SK-N-SH (cell line): Measurements from ENCODE around the gene PRKCG. TPM values are rescaled to one million over a fixed set of nuclear protein-coding genes. Genes with fewer than 3 reads are reported as not detected.
A peak's percentile ranks its signal among the peaks of the same experiment; 100 is the strongest.

Experiments used
- CTCF ChIA-PET: fragments of 300-600, 350-600 bp; formaldehyde crosslinking; extraction: SDS; loops from one replicate; lab custom pipeline; 2021; lab: Yijun Ruan, JAX
- POLR2A ChIA-PET: fragments of 350-600 bp; sonication (Branson Sonifier 250); formaldehyde crosslinking; extraction: SDS; loops from one replicate; lab custom pipeline; 2020; ENCODE audit warnings: antibody characterized with exemption, inconsistent platforms; lab: Yijun Ruan, JAX
- DNase-seq: peaks from one replicate; pipeline ENCODE4 v3.0.0; 2012
- H2AFZ ChIP-seq: fragments of 200-600 bp; sonication (generic); 2 replicates; pipeline ENCODE4 v1.8.1; 2016; ENCODE audit warnings: antibody characterized with exemption, mild to moderate bottlenecking, low read depth
- H3F3A ChIP-seq: fragments of 200-600 bp; sonication (generic); replicated peaks from 2 replicates; pipeline ENCODE3; 2016; ENCODE audit warnings: antibody characterized with exemption, mild to moderate bottlenecking; ENCODE audit not compliant: insufficient read depth
- H3K27ac ChIP-seq, 2 experiments: fragments of 200-500 bp in 1 of 2; fragments of 200-600 bp in 1 of 2; sonication (Bioruptor generic) in 1 of 2; sonication (generic), shearing (Covaris generic) in 1 of 2; 2 replicates each; pipeline versions ENCODE4 v1.5.1 to v1.6.1; 2014 to 2016; ENCODE audit warnings: low read depth in 2 of 2, inconsistent platforms in 1 of 2, low read length in 1 of 2, mild to moderate bottlenecking in 1 of 2, mixed read lengths in 1 of 2
- H3K27me3 ChIP-seq: fragments of 200-600 bp; sonication (generic), shearing (Covaris generic); 2 replicates; pipeline ENCODE4 v1.6.1; 2016; ENCODE audit warnings: mixed run types; ENCODE audit not compliant: insufficient read depth
- H3K36me3 ChIP-seq, 2 experiments: fragments of 200-500 bp in 1 of 2; fragments of 200-600 bp in 1 of 2; sonication (Bioruptor generic) in 1 of 2; sonication (generic) in 1 of 2; replicated peaks in 1 of 2; 2 replicates each; pipeline versions ENCODE3 to v1.5.1; 2014 to 2016; ENCODE audit warnings: low read length in 1 of 2, mild to moderate bottlenecking in 1 of 2; ENCODE audit not compliant: insufficient read depth in 2 of 2, control insufficient read depth in 1 of 2
- H3K4me1 ChIP-seq, 2 experiments: fragments of 200-500 bp in 1 of 2; fragments of 200-600 bp in 1 of 2; sonication (Bioruptor generic) in 1 of 2; sonication (generic), shearing (Covaris generic) in 1 of 2; 2 replicates each; pipeline versions ENCODE4 v1.5.1 to v1.6.1; 2014 to 2016; ENCODE audit warnings: low read depth in 1 of 2, low read length in 1 of 2, mixed run types in 1 of 2; ENCODE audit not compliant: insufficient read depth in 2 of 2, control insufficient read depth in 1 of 2
- H3K4me2 ChIP-seq: fragments of 200-600 bp; sonication (generic), shearing (Covaris generic); 2 replicates; pipeline ENCODE4 v1.6.1; 2017; ENCODE audit warnings: mixed run types
- H3K4me3 ChIP-seq, 2 experiments: fragments of 200-500 bp in 1 of 2; fragments of 200-600 bp in 1 of 2; sonication (Bioruptor generic) in 1 of 2; sonication (generic), shearing (Covaris generic) in 1 of 2; 2 replicates each; pipeline versions ENCODE4 v1.5.1 to v1.8.1; 2014 to 2016; ENCODE audit warnings: low read depth in 2 of 2, inconsistent platforms in 1 of 2, low read length in 1 of 2, mild to moderate bottlenecking in 1 of 2, mixed read lengths in 1 of 2, moderate library complexity in 1 of 2
- H3K79me2 ChIP-seq: fragments of 200-600 bp; sonication (generic); 2 replicates; pipeline ENCODE4 v1.8.1; 2017; ENCODE audit warnings: mild to moderate bottlenecking; ENCODE audit not compliant: insufficient read depth
- H3K9ac ChIP-seq: fragments of 200-600 bp; sonication (generic); 2 replicates; pipeline ENCODE4 v1.6.1; 2017; ENCODE audit warnings: mixed run types
- H3K9me2 ChIP-seq: fragments of 200-600 bp; sonication (generic); 2 replicates; pipeline ENCODE4 v1.6.1; 2017; ENCODE audit warnings: mixed run types
- H3K9me3 ChIP-seq: fragments of 200-600 bp; sonication (generic); 2 replicates; pipeline ENCODE4 v1.6.1; 2017; ENCODE audit warnings: mixed run types, mild to moderate bottlenecking, moderate library complexity
- H4K20me1 ChIP-seq: fragments of 200-600 bp; sonication (generic); 2 replicates; pipeline ENCODE4 v1.6.1; 2017; ENCODE audit warnings: mild to moderate bottlenecking, mixed run types; ENCODE audit not compliant: insufficient read depth
- EZH2phosphoT487 ChIP-seq: fragments of 200-600 bp; sonication (generic); IDR thresholded peaks from 2 replicates; pipeline ENCODE4 v1.6.1; 2017; ENCODE audit warnings: low read depth, mixed run types, mild to moderate bottlenecking, antibody characterized with exemption, moderate library complexity, borderline replicate concordance
- FOXJ3 ChIP-seq: sonication (generic); formaldehyde crosslinking; IDR thresholded peaks from 2 replicates; pipeline ENCODE4 v1.5.1; 2020; ENCODE audit warnings: mild to moderate bottlenecking, missing genetic modification reagents
- GATA2 ChIP-seq: sonication (generic); formaldehyde crosslinking; IDR thresholded peaks from 2 replicates; pipeline ENCODE4 v1.5.0; 2020; ENCODE audit warnings: mild to moderate bottlenecking, missing genetic modification reagents
- JUND ChIP-seq: IDR thresholded peaks from 2 replicates; pipeline ENCODE4 v1.4.0; 2012
- MEF2A ChIP-seq: IDR thresholded peaks from 2 replicates; pipeline ENCODE4 v1.4.0; 2012; ENCODE audit warnings: low read depth, borderline replicate concordance
- MXI1 ChIP-seq: IDR thresholded peaks from 2 replicates; pipeline ENCODE4 v1.6.1; 2012; ENCODE audit warnings: mild to moderate bottlenecking, low read depth, low read length, improper control_type of control experiment
- NFIC ChIP-seq: IDR thresholded peaks from 2 replicates; pipeline ENCODE4 v1.4.0; 2012; ENCODE audit warnings: borderline replicate concordance
- RAD21 ChIP-seq: IDR thresholded peaks from 2 replicates; pipeline ENCODE4 v1.6.1; 2012; ENCODE audit warnings: mild to moderate bottlenecking, low read length
- RCOR1 ChIP-seq: fragments of 150-350 bp; IDR thresholded peaks from 2 replicates; pipeline ENCODE4 v1.6.1; 2017; ENCODE audit warnings: antibody characterized with exemption, low read length
- RXRA ChIP-seq: IDR thresholded peaks from 2 replicates; pipeline ENCODE4 v1.4.0; 2012; ENCODE audit warnings: low read depth, mild to moderate bottlenecking, borderline replicate concordance
- TAF1 ChIP-seq: IDR thresholded peaks from 2 replicates; pipeline ENCODE4 v1.6.1; 2012; ENCODE audit warnings: low read depth, mild to moderate bottlenecking, low read length, moderate library complexity, borderline replicate concordance
- TEAD4 ChIP-seq: IDR thresholded peaks from 2 replicates; pipeline ENCODE4 v1.4.0; 2012; ENCODE audit warnings: mild to moderate bottlenecking, borderline replicate concordance; ENCODE audit not compliant: insufficient read depth
- WGBS: methylation state at CpG from one replicate; pipeline ENCODE4 v1.1.6; 2017; ENCODE audit warnings: low lambda C conversion rate; 5-methylcytosine and 5-hydroxymethylcytosine counted together
- polyA plus RNA-seq, 3 experiments: library from polyadenylated mRNA; depleted of rRNA; stranded (reverse); fragments of >200 nt; gene quantifications; 2 replicates each; pipeline ENCODE4 v1.2.3, GENCODE V29; 2012
- TF ChIP-seq, protein P1 (sequence below): fragments of 150-350 bp; IDR thresholded peaks from 2 replicates; pipeline ENCODE4 v1.6.1; 2017; ENCODE audit warnings: antibody characterized with exemption, low read length, low read depth, borderline replicate concordance
- TF ChIP-seq, protein P2 (sequence below): IDR thresholded peaks from 2 replicates; pipeline ENCODE4 v1.4.0; 2012; ENCODE audit warnings: low read depth
- TF ChIP-seq, protein P3 (sequence below): IDR thresholded peaks from 2 replicates; pipeline ENCODE4 v1.6.1; 2012; ENCODE audit warnings: mild to moderate bottlenecking, low read depth, low read length, moderate library complexity
- TF ChIP-seq, protein P4 (sequence below): IDR thresholded peaks from 2 replicates; pipeline ENCODE4 v1.4.0; 2012; ENCODE audit warnings: low read depth, borderline replicate concordance
- TF ChIP-seq, protein P5 (sequence below): fragments of 150-350 bp; IDR thresholded peaks from 2 replicates; pipeline ENCODE4 v1.6.1; 2016; ENCODE audit warnings: mild to moderate bottlenecking, low read depth, low read length

PRKCG gene
- polyA plus RNA-seq, 1 of the 3 experiments (the other 2 are of a cell fraction), result 0.08 TPM

DNA sequence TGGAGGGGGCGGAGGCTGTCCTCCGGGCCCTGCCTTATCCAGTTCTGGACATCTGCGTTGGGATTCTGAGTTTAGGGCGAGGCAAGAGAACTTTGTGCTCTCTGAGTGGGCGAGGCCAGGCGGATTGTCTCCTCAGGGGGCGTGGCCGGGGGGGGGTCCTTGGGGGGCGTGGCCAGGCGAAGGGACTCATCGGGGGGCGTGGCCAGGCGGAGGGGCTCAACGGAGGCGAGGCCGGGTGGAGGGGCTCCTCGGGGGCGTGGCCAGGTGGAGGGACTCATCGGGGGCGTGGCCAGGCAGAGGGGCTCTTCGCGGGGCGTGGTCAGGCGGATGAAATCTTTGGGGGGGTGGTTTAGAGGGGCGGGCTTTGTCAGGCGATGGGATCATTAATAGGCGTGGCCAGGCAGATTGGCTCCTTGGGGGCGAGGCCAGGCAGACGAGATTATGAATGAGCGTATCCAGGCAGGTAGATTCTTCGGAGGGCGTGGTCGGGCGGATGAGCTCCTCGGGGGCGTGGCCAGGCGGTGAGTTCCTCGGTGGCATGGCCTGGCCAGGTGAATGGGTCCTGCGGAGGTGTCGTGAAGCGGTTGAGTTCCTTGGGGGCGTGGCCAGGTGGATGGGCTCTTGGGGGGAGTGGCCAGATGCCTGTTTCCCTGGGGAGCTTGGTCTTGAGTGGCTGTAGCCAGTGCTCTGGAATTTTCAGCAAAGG lies 16.8 kb downstream of the PRKCG start:
- DNase-seq, result peak; percentile 96
- H2AFZ ChIP-seq, result no peak overlapping the region
- 4% methylated on average over 24 of the region's 42 CpGs for WGBS
- CTCF ChIA-PET, result interaction anchor here (1.1 to 2.4 kb wide), 4 partner anchors 8 to 501 kb away, joined by 4 to 11 read pairs (median 6); no protein-coding TSS in a partner anchor
- H3K4me1 ChIP-seq, result peaks cover 0 to 5% of the 10 kb centered on the region in 2 experiments; a peak in 1 of 4 replicates
- no peak for TF ChIP-seq NFIC
- TF ChIP-seq FOXJ3, result no peak
- TF ChIP-seq, protein P1, sequence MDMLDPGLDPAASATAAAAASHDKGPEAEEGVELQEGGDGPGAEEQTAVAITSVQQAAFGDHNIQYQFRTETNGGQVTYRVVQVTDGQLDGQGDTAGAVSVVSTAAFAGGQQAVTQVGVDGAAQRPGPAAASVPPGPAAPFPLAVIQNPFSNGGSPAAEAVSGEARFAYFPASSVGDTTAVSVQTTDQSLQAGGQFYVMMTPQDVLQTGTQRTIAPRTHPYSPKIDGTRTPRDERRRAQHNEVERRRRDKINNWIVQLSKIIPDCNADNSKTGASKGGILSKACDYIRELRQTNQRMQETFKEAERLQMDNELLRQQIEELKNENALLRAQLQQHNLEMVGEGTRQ, result no peak
- no peak for TF ChIP-seq RXRA
- no peak for TF ChIP-seq RCOR1
- TF ChIP-seq EZH2phosphoT487, result no peak
- no peak for TF ChIP-seq MEF2A
- no peak for TF ChIP-seq GATA2 (CRISPR knock-in tag)
- TF ChIP-seq TEAD4, result no peak
- TF ChIP-seq MXI1, result no peak
- TF ChIP-seq, protein P2, sequence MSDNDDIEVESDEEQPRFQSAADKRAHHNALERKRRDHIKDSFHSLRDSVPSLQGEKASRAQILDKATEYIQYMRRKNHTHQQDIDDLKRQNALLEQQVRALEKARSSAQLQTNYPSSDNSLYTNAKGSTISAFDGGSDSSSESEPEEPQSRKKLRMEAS, result no peak
- no peaks in the 10 kb centered on the region for H4K20me1 ChIP-seq
- no peak overlapping the region for H3K9ac ChIP-seq
- no peaks in the 10 kb centered on the region for H3K9me2 ChIP-seq
- H3K79me2 ChIP-seq, result no peaks in the 10 kb centered on the region
- no peaks in the 10 kb centered on the region for H3F3A ChIP-seq
- 0 out of 2 replicates have a peak overlapping the region, but pooled peaks have one; percentile 33 for H3K4me2 ChIP-seq
- H3K4me3 ChIP-seq, result peak overlapping the region in 1 of 2 experiments; percentile 33; a peak in 2 of 4 replicates
- POLR2A ChIA-PET, result interaction anchor here (0.7 kb wide), 1 partner anchor 20 kb away, joined by 3 read pairs; no protein-coding TSS in a partner anchor
- no peaks in the 10 kb centered on the region for H3K36me3 ChIP-seq
- no peak overlapping the region for H3K27ac ChIP-seq
- peaks cover 48% of the 10 kb centered on the region for H3K27me3 ChIP-seq
- no peaks in the 10 kb centered on the region for H3K9me3 ChIP-seq

DNA sequence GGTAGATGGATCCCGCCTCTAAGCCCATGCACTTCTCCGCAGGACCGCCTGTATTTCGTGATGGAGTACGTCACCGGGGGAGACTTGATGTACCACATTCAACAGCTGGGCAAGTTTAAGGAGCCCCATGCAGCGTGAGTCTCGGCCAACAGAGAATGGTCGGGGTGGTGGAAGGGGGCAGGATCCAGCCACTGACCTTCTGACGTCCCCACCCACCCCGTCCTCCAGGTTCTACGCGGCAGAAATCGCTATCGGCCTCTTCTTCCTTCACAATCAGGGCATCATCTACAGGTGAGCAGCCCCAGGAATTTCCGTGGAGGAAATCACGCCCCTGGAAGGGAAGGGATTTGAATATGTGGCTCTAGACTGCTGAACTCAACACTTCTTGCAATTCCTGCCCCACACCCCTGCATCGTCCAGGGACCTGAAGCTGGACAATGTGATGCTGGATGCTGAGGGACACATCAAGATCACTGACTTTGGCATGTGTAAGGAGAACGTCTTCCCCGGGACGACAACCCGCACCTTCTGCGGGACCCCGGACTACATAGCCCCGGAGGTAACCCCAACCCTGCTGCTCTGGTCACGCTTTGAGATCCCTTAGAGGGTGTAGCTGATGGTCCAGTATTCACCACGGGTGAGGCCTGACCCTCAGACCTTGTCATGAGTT lies 18.3 kb downstream of the PRKCG start:
- peaks cover 0 to 5% of the 10 kb centered on the region in 2 experiments; a peak in 1 of 4 replicates for H3K4me1 ChIP-seq
- no peak overlapping the region for H3K4me2 ChIP-seq
- H3K9me2 ChIP-seq, result no peaks in the 10 kb centered on the region
- no peaks in the 10 kb centered on the region for H3K36me3 ChIP-seq
- no peak for DNase-seq
- H3K27ac ChIP-seq, result no peak overlapping the region
- H4K20me1 ChIP-seq, result no peaks in the 10 kb centered on the region
- H2AFZ ChIP-seq, result no peak overlapping the region
- H3K79me2 ChIP-seq, result no peaks in the 10 kb centered on the region
- no peaks in the 10 kb centered on the region for H3K9me3 ChIP-seq
- H3F3A ChIP-seq, result no peaks in the 10 kb centered on the region
- ChIA-PET CTCF (interaction anchor here (1.2 to 4.9 kb wide), 3 partner anchors 124 to 131 kb away, joined by 3 to 26 read pairs (median 4); no protein-coding TSS in a partner anchor), POLR2A (no interaction called here)
- H3K4me3 ChIP-seq, result no peak overlapping the region
- WGBS, result 73% methylated on average over 26 of the region's 27 CpGs
- no peak overlapping the region for H3K9ac ChIP-seq
- H3K27me3 ChIP-seq, result peaks cover 54% of the 10 kb centered on the region
- no peak for TF ChIP-seq RAD21
- no peak for TF ChIP-seq TAF1
- TF ChIP-seq, protein P3, sequence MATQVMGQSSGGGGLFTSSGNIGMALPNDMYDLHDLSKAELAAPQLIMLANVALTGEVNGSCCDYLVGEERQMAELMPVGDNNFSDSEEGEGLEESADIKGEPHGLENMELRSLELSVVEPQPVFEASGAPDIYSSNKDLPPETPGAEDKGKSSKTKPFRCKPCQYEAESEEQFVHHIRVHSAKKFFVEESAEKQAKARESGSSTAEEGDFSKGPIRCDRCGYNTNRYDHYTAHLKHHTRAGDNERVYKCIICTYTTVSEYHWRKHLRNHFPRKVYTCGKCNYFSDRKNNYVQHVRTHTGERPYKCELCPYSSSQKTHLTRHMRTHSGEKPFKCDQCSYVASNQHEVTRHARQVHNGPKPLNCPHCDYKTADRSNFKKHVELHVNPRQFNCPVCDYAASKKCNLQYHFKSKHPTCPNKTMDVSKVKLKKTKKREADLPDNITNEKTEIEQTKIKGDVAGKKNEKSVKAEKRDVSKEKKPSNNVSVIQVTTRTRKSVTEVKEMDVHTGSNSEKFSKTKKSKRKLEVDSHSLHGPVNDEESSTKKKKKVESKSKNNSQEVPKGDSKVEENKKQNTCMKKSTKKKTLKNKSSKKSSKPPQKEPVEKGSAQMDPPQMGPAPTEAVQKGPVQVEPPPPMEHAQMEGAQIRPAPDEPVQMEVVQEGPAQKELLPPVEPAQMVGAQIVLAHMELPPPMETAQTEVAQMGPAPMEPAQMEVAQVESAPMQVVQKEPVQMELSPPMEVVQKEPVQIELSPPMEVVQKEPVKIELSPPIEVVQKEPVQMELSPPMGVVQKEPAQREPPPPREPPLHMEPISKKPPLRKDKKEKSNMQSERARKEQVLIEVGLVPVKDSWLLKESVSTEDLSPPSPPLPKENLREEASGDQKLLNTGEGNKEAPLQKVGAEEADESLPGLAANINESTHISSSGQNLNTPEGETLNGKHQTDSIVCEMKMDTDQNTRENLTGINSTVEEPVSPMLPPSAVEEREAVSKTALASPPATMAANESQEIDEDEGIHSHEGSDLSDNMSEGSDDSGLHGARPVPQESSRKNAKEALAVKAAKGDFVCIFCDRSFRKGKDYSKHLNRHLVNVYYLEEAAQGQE, result no peak
- TF ChIP-seq, protein P4, sequence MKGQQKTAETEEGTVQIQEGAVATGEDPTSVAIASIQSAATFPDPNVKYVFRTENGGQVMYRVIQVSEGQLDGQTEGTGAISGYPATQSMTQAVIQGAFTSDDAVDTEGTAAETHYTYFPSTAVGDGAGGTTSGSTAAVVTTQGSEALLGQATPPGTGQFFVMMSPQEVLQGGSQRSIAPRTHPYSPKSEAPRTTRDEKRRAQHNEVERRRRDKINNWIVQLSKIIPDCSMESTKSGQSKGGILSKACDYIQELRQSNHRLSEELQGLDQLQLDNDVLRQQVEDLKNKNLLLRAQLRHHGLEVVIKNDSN, result no peak
- TF ChIP-seq, protein P5, sequence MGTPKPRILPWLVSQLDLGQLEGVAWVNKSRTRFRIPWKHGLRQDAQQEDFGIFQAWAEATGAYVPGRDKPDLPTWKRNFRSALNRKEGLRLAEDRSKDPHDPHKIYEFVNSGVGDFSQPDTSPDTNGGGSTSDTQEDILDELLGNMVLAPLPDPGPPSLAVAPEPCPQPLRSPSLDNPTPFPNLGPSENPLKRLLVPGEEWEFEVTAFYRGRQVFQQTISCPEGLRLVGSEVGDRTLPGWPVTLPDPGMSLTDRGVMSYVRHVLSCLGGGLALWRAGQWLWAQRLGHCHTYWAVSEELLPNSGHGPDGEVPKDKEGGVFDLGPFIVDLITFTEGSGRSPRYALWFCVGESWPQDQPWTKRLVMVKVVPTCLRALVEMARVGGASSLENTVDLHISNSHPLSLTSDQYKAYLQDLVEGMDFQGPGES, result no peak
- TF ChIP-seq JUND, result no peak
